ENCODE measurements around the gene RNF141.

GRCh38 chr11:10476927-10477689 is 63.9 kb downstream of the RNF141 start:
- TF ChIP-seq, protein P1, sequence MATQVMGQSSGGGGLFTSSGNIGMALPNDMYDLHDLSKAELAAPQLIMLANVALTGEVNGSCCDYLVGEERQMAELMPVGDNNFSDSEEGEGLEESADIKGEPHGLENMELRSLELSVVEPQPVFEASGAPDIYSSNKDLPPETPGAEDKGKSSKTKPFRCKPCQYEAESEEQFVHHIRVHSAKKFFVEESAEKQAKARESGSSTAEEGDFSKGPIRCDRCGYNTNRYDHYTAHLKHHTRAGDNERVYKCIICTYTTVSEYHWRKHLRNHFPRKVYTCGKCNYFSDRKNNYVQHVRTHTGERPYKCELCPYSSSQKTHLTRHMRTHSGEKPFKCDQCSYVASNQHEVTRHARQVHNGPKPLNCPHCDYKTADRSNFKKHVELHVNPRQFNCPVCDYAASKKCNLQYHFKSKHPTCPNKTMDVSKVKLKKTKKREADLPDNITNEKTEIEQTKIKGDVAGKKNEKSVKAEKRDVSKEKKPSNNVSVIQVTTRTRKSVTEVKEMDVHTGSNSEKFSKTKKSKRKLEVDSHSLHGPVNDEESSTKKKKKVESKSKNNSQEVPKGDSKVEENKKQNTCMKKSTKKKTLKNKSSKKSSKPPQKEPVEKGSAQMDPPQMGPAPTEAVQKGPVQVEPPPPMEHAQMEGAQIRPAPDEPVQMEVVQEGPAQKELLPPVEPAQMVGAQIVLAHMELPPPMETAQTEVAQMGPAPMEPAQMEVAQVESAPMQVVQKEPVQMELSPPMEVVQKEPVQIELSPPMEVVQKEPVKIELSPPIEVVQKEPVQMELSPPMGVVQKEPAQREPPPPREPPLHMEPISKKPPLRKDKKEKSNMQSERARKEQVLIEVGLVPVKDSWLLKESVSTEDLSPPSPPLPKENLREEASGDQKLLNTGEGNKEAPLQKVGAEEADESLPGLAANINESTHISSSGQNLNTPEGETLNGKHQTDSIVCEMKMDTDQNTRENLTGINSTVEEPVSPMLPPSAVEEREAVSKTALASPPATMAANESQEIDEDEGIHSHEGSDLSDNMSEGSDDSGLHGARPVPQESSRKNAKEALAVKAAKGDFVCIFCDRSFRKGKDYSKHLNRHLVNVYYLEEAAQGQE (IDR thresholded peaks at IDR 0.05; ENCODE audit: low read depth, low read length) = no peak
- TF ChIP-seq, protein P2, sequence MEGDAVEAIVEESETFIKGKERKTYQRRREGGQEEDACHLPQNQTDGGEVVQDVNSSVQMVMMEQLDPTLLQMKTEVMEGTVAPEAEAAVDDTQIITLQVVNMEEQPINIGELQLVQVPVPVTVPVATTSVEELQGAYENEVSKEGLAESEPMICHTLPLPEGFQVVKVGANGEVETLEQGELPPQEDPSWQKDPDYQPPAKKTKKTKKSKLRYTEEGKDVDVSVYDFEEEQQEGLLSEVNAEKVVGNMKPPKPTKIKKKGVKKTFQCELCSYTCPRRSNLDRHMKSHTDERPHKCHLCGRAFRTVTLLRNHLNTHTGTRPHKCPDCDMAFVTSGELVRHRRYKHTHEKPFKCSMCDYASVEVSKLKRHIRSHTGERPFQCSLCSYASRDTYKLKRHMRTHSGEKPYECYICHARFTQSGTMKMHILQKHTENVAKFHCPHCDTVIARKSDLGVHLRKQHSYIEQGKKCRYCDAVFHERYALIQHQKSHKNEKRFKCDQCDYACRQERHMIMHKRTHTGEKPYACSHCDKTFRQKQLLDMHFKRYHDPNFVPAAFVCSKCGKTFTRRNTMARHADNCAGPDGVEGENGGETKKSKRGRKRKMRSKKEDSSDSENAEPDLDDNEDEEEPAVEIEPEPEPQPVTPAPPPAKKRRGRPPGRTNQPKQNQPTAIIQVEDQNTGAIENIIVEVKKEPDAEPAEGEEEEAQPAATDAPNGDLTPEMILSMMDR (IDR thresholded peaks at IDR 0.05 in 2 of 3, conservative IDR thresholded peaks at IDR 0.05 in 1 of 3; ENCODE audit: control insufficient read depth in 2 of 3, extremely low read depth in 1 of 3, insufficient read depth in 1 of 3, low read depth in 3 of 3, low read length in 3 of 3) = no peak
- TF ChIP-seq EZH2 (IDR thresholded peaks at IDR 0.05; ENCODE audit: borderline replicate concordance, control insufficient read depth, low read depth, low read length) (no peak), YY1 (IDR thresholded peaks at IDR 0.05; ENCODE audit: low read depth, low read length) (no peak), WRNIP1 (IDR thresholded peaks at IDR 0.05; ENCODE audit: borderline replicate concordance, low read depth, low read length) (no peak), JUND (IDR thresholded peaks at IDR 0.05; ENCODE audit: low read depth, low read length) (no peak), FOXM1 (IDR thresholded peaks at IDR 0.05; ENCODE audit: low read depth, low read length) (no peak), EP300 (IDR thresholded peaks at IDR 0.05; ENCODE audit: borderline replicate concordance in 1 of 2, control insufficient read depth in 1 of 2, low read depth in 2 of 2, low read length in 2 of 2) (no peak), HSF1 (IDR thresholded peaks at IDR 0.05; ENCODE audit: low read depth, low read length) (no peak), CEBPB (IDR thresholded peaks at IDR 0.05; ENCODE audit: borderline replicate concordance in 1 of 2, low read depth in 2 of 2, low read length in 2 of 2) (no peak)
- TF ChIP-seq, protein P3, sequence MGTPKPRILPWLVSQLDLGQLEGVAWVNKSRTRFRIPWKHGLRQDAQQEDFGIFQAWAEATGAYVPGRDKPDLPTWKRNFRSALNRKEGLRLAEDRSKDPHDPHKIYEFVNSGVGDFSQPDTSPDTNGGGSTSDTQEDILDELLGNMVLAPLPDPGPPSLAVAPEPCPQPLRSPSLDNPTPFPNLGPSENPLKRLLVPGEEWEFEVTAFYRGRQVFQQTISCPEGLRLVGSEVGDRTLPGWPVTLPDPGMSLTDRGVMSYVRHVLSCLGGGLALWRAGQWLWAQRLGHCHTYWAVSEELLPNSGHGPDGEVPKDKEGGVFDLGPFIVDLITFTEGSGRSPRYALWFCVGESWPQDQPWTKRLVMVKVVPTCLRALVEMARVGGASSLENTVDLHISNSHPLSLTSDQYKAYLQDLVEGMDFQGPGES (IDR thresholded peaks at IDR 0.05) = no peak

Data from GM12878 (cell line).